IMR-90 (cell line): ENCODE measurements around the gene MEIS2. TPM values are rescaled to one million over a fixed set of nuclear protein-coding genes. Genes with fewer than 3 reads are reported as not detected.
A peak's percentile ranks its signal among the peaks of the same experiment; 100 is the strongest.

Source experiments
- ATAC-seq: fragments of 200-7000 bp; cut with Tn5 transposase; 2 replicates; pipeline ENCODE4 v1.9.1; 2020; ENCODE audit warnings: low read depth, mild to moderate bottlenecking, moderate library complexity
- BruUV-seq: library from RNA; stranded (reverse); fragments of 400-500 nt; replicated peaks from 2 replicates; lab custom pipeline; 2021; lab: Mats Ljungman, UMichigan
- CTCF ChIA-PET: fragments of 300-600 bp; formaldehyde crosslinking; extraction: SDS; loops from one replicate; lab custom pipeline; 2021; ENCODE audit warnings: antibody characterized with exemption; lab: Yijun Ruan, JAX
- POLR2A ChIA-PET: fragments of 300-600 bp; sonication (Branson Sonifier 250); formaldehyde crosslinking; loops from one replicate; lab custom pipeline; 2022; ENCODE audit warnings: antibody characterized with exemption; ENCODE audit not compliant: unreplicated experiment; lab: Charles Lee
- DNase-seq: peaks from one replicate; pipeline ENCODE4 v3.0.0; 2013
- H2AFZ ChIP-seq: replicated peaks from 2 replicates; pipeline ENCODE3; 2013; ENCODE audit warnings: low read length, mild to moderate bottlenecking; ENCODE audit not compliant: poor library complexity
- H2AK5ac ChIP-seq: 2 replicates; pipeline ENCODE4 v1.6.1; 2013; ENCODE audit warnings: low read depth, low read length, inconsistent platforms
- H2AK9ac ChIP-seq: replicated peaks from 2 replicates; pipeline ENCODE3; 2013; ENCODE audit warnings: mild to moderate bottlenecking, low read depth, low read length, moderate library complexity; ENCODE audit not compliant: poor library complexity
- H2BK120ac ChIP-seq: 2 replicates; pipeline ENCODE4 v1.6.1; 2013; ENCODE audit warnings: low read depth, low read length, inconsistent platforms
- H2BK15ac ChIP-seq: 3 replicates; pipeline ENCODE4 v1.6.1; 2013; ENCODE audit warnings: low read depth, low read length, inconsistent platforms
- H2BK20ac ChIP-seq: 2 replicates; pipeline ENCODE4 v1.6.1; 2013; ENCODE audit warnings: low read depth, mild to moderate bottlenecking, inconsistent platforms, low read length, moderate library complexity
- H2BK5ac ChIP-seq: 2 replicates; pipeline ENCODE4 v1.6.1; 2013; ENCODE audit warnings: mild to moderate bottlenecking, low read depth, low read length, inconsistent platforms; ENCODE audit not compliant: poor library complexity, severe bottlenecking
- H3K14ac ChIP-seq: replicated peaks from 2 replicates; pipeline ENCODE4 v1.6.1; 2013; ENCODE audit warnings: low read depth, low read length, inconsistent platforms
- H3K18ac ChIP-seq: 2 replicates; pipeline ENCODE4 v1.6.1; 2013; ENCODE audit warnings: low read depth, low read length, control low read depth
- H3K23ac ChIP-seq: 2 replicates; pipeline ENCODE4 v1.6.1; 2013; ENCODE audit warnings: low read depth, low read length, inconsistent platforms
- H3K27ac ChIP-seq: 2 replicates; pipeline ENCODE4 v1.5.1; 2013; ENCODE audit warnings: mild to moderate bottlenecking, control low read depth, low read length; ENCODE audit not compliant: insufficient read depth
- H3K27me3 ChIP-seq: 2 replicates; pipeline ENCODE4 v1.6.1; 2013; ENCODE audit warnings: low read length; ENCODE audit not compliant: control insufficient read depth, insufficient read depth
- H3K36me3 ChIP-seq: 2 replicates; pipeline ENCODE4 v1.6.1; 2013; ENCODE audit warnings: low read length, mixed read lengths; ENCODE audit not compliant: control insufficient read depth, insufficient read depth
- H3K4ac ChIP-seq: 2 replicates; pipeline ENCODE4 v1.6.1; 2013; ENCODE audit warnings: low read depth, low read length, inconsistent platforms
- H3K4me1 ChIP-seq: 2 replicates; pipeline ENCODE4 v1.6.1; 2013; ENCODE audit warnings: low read length, mixed read lengths; ENCODE audit not compliant: control insufficient read depth, insufficient read depth
- H3K4me2 ChIP-seq: 2 replicates; pipeline ENCODE4 v1.6.1; 2013; ENCODE audit warnings: low read depth, mild to moderate bottlenecking, control low read depth, low read length, moderate library complexity
- H3K4me3 ChIP-seq: 2 replicates; pipeline ENCODE4 v1.5.1; 2013; ENCODE audit warnings: low read depth, mild to moderate bottlenecking, control low read depth, low read length, moderate library complexity; ENCODE audit not compliant: insufficient read depth
- H3K56ac ChIP-seq: 2 replicates; pipeline ENCODE4 v1.6.1; 2013; ENCODE audit warnings: low read length, inconsistent platforms; ENCODE audit not compliant: insufficient read depth; ENCODE audit errors: extremely low read depth
- H3K79me1 ChIP-seq, 2 experiments: 2 replicates each; pipeline ENCODE4 v1.6.1; 2013; ENCODE audit warnings: low read length in 2 of 2, inconsistent platforms in 1 of 2, low read depth in 1 of 2
- H3K9ac ChIP-seq: 2 replicates; pipeline ENCODE4 v1.6.1; 2013; ENCODE audit warnings: low read depth, low read length, control low read depth
- H3K9me1 ChIP-seq: 2 replicates; pipeline ENCODE4 v1.6.1; 2013; ENCODE audit warnings: low read length, inconsistent platforms; ENCODE audit not compliant: insufficient read depth
- H3K9me3 ChIP-seq: 2 replicates; pipeline ENCODE4 v1.6.1; 2013; ENCODE audit warnings: low read length; ENCODE audit not compliant: control insufficient read depth, insufficient read depth
- H4K20me1 ChIP-seq: 2 replicates; pipeline ENCODE4 v1.6.1; 2013; ENCODE audit warnings: low read length, inconsistent platforms; ENCODE audit not compliant: insufficient read depth
- H4K5ac ChIP-seq: 2 replicates; pipeline ENCODE4 v1.6.1; 2013; ENCODE audit warnings: mild to moderate bottlenecking, low read depth, low read length, control low read depth
- H4K8ac ChIP-seq, 2 experiments: 2 replicates each; pipeline ENCODE4 v1.6.1; 2013; ENCODE audit warnings: low read depth in 2 of 2, low read length in 2 of 2, control low read depth in 1 of 2, inconsistent platforms in 1 of 2
- H4K91ac ChIP-seq: 2 replicates; pipeline ENCODE4 v1.6.1; 2013; ENCODE audit warnings: low read depth, low read length, inconsistent platforms; ENCODE audit not compliant: insufficient read depth
- CEBPB ChIP-seq: IDR thresholded peaks from 2 replicates; pipeline ENCODE4 v1.6.1; 2012; ENCODE audit warnings: low read depth, low read length, improper control_type of control experiment
- FOS ChIP-seq: fragments of 150-350 bp; IDR thresholded peaks from 2 replicates; pipeline ENCODE4 v1.6.1; 2016; ENCODE audit warnings: low read depth, low read length
- NFE2L2 ChIP-seq: fragments of 150-350 bp; IDR thresholded peaks from 2 replicates; pipeline ENCODE4 v1.6.1; 2016; ENCODE audit warnings: low read depth, mild to moderate bottlenecking, low read length
- RAD21 ChIP-seq: IDR thresholded peaks from 2 replicates; pipeline ENCODE4 v1.6.1; 2012; ENCODE audit warnings: low read length, improper control_type of control experiment
- WGBS, 2 experiments: methylation state at CpG; one replicate each; pipeline versions ENCODE4 v1.1.5 to v1.1.7; 2013; ENCODE audit warnings: missing lambda C conversion rate in 2 of 2; ENCODE audit not compliant: insufficient read length in 1 of 2; ENCODE audit errors: extremely low coverage in 2 of 2; 5-methylcytosine and 5-hydroxymethylcytosine counted together
- dilution Hi-C: fragments of 300-500 bp; cut with HindIII; formaldehyde crosslinking; loops from one replicate; pipeline ENCODE4 v1.14.3; 2018; ENCODE audit warnings: low sequenced_read_pairs; ENCODE audit not compliant: unreplicated experiment
- in situ Hi-C: fragments of 300-500 bp; cut with MboI; formaldehyde crosslinking; loops from 3 replicates; pipeline ENCODE4 v1.14.3; 2019; ENCODE audit warnings: low sequenced_read_pairs, inconsistent platforms, mixed read lengths
- intact Hi-C: fragments of 100-400 bp; cut with micrococcal nuclease; formaldehyde crosslinking; loops from 2 replicates; pipeline ENCODE4 v1.10.0; 2022
- polyA plus RNA-seq, 3 experiments: library from polyadenylated mRNA; depleted of rRNA; stranded (reverse); fragments of >200 nt; gene quantifications; 2 replicates each; pipeline ENCODE4 v1.2.3, GENCODE V29; 2012; ENCODE audit warnings: low replicate concordance in 1 of 3
- total RNA-seq: library from RNA; depleted of rRNA; stranded (reverse); fragments of >200 nt; gene quantifications from 2 replicates; pipeline ENCODE4 v1.2.3, GENCODE V29; 2012

The MEIS2 gene
- total and polyA plus RNA-seq, 2 of the 4 experiments (the other 2 are of a cell fraction) = 70.1 to 71.3 TPM

- H4K20me1 ChIP-seq = no peaks in the 10 kb centered on the region
- no peak overlapping the region for H2BK120ac ChIP-seq
- no peak overlapping the region for H2BK5ac ChIP-seq
- no peak overlapping the region for H4K8ac ChIP-seq
- H2BK15ac ChIP-seq = no peak overlapping the region
- no TSS peak for BruUV-seq
- DNase-seq = peak; percentile 46
- ATAC-seq = peak; percentile 71
- dilution Hi-C loops (no loop called here), intact Hi-C loops (no loop called here), in situ Hi-C loops (no loop called here)
- no peaks in the 10 kb centered on the region for H3K9me3 ChIP-seq
- H3K9ac ChIP-seq = no peak overlapping the region
- H3K14ac ChIP-seq = no peak overlapping the region
- peaks cover 14 to 19% of the 10 kb centered on the region in 2 experiments; a peak in 2 of 4 replicates for H3K79me1 ChIP-seq
- H3K27me3 ChIP-seq = no peaks in the 10 kb centered on the region
- H3K18ac ChIP-seq = no peak overlapping the region
- no peaks in the 10 kb centered on the region for H3K9me1 ChIP-seq
- ChIA-PET CTCF (no interaction called here), POLR2A (no interaction called here)
- H3K4ac ChIP-seq = no peak overlapping the region
- no peak overlapping the region for H3K56ac ChIP-seq
- peak overlapping the region; percentile 71 for H3K4me2 ChIP-seq
- WGBS, 2 experiments = no CpG with 5 or more reads among the region's 2 CpGs
- H4K5ac ChIP-seq = no peak overlapping the region
- no peaks in the 10 kb centered on the region for H3K36me3 ChIP-seq
- no peak overlapping the region for H2AK9ac ChIP-seq
- TF ChIP-seq CEBPB = peak; percentile 83
- no peak for TF ChIP-seq FOS
- no peak for TF ChIP-seq RAD21
- TF ChIP-seq NFE2L2 = no peak
- no peak overlapping the region for H3K27ac ChIP-seq
- no peak overlapping the region for H3K4me3 ChIP-seq
- H3K23ac ChIP-seq = no peak overlapping the region
- H4K91ac ChIP-seq = no peak overlapping the region
- peaks cover 6% of the 10 kb centered on the region for H3K4me1 ChIP-seq
- no peak overlapping the region for H2AK5ac ChIP-seq
- no peak overlapping the region for H2BK20ac ChIP-seq
- no peak overlapping the region for H2AFZ ChIP-seq
Observed at GRCh38 chr15:36912311-36912712, 188.0 kb downstream of the MEIS2 start.
